Heart left ventricle (tissue), 16 donors: ENCODE results near the gene TNRC6C. TPM values are rescaled to one million over a fixed set of nuclear protein-coding genes. Genes with fewer than 3 reads are reported as not detected.

Source experiments
- ATAC-seq, 4 donors: fragments of 200-7000 bp; cut with Tn5 transposase; one replicate each; pipeline ENCODE4 v1.9.1; 2020 to 2022; ENCODE audit warnings: moderate library complexity in 4 of 4, mild to moderate bottlenecking in 3 of 4, moderate number of reproducible peaks in 1 of 4
- DNase-seq, 5 donors: peaks; one replicate each; pipeline ENCODE4 v3.0.0-alpha.2; 2020
- H3K27ac ChIP-seq, 12 donors: fragments of 200-600 bp; sonication (generic) in 4 of 12; one replicate each; pipeline versions ENCODE4 v1.5.0 to v1.8.0; 2016 to 2022; ENCODE audit warnings: mild to moderate bottlenecking in 2 of 12
- H3K27me3 ChIP-seq, 9 donors: fragments of 200-600 bp; sonication (generic) in 2 of 9; one replicate each; pipeline versions ENCODE4 v1.5.1 to v1.8.0; 2016 to 2022; ENCODE audit warnings: mild to moderate bottlenecking in 3 of 9
- H3K36me3 ChIP-seq, 9 donors: fragments of 200-600 bp; sonication (generic) in 2 of 9; one replicate each; pipeline versions ENCODE4 v1.5.0 to v1.8.0; 2018 to 2022; ENCODE audit warnings: mild to moderate bottlenecking in 2 of 9
- H3K4me1 ChIP-seq, 12 donors: fragments of 200-600 bp; sonication (generic) in 4 of 12; one replicate each; pipeline versions ENCODE4 v1.5.0 to v1.8.0; 2016 to 2022; ENCODE audit warnings: mild to moderate bottlenecking in 3 of 12
- H3K4me3 ChIP-seq, 12 donors: fragments of 200-600 bp; sonication (generic) in 4 of 12; one replicate each; pipeline versions ENCODE4 v1.5.0 to v1.8.0; 2017 to 2022; ENCODE audit warnings: mild to moderate bottlenecking in 9 of 12, moderate library complexity in 4 of 12
- H3K9me3 ChIP-seq, 12 donors: fragments of 200-600 bp; sonication (generic) in 4 of 12; one replicate each; pipeline versions ENCODE4 v1.5.0 to v1.8.0; 2016 to 2022; ENCODE audit warnings: mild to moderate bottlenecking in 1 of 12
- POLR2A ChIP-seq, 2 donors: fragments of 450-650 bp; IDR thresholded peaks; one replicate each; pipeline ENCODE4 v1.6.1; 2017; ENCODE audit warnings: antibody characterized with exemption in 2 of 2, mild to moderate bottlenecking in 2 of 2, moderate library complexity in 2 of 2
- WGBS, 4 donors: extraction: QIAGEN DNeasy Blood & Tissue Kit in 2 of 4; methylation state at CpG; one replicate each; pipeline versions ENCODE4 v1.1.5 to v1.1.7; 2013 to 2018; 5-methylcytosine and 5-hydroxymethylcytosine counted together
- intact Hi-C, 10 donors: fragments of 100-400 bp; cut with DNase I; formaldehyde crosslinking; loops; one replicate each; pipeline versions ENCODE4 v1.11.1 to v1.14.2; 2022
- polyA plus RNA-seq, 2 donors: library from polyadenylated mRNA; stranded (reverse); fragments of 200-250 nt; gene quantifications; one replicate each; pipeline ENCODE4 v1.2.3, GENCODE V29; 2013
- total RNA-seq, 9 donors: library from RNA; depleted of rRNA in 2 of 9; stranded (reverse); fragments of >200 nt in 2 of 9; fragmentation: NEBNext Ultra II Directional in 3 of 9; extraction: Animal tissue kit (Norgen Biotek cat#: 25700) in 3 of 9; gene quantifications; one replicate each; pipeline versions ENCODE4 v1.1.0 to v1.2.4, GENCODE V29; 2016 to 2023
- TF ChIP-seq, protein P1 (sequence below), 12 donors: fragments of 200-600 bp; sonication (generic) in 4 of 12; IDR thresholded peaks; one replicate each; pipeline versions ENCODE4 v1.5.0 to v1.8.0; 2018 to 2022; ENCODE audit warnings: antibody characterized with exemption in 12 of 12, mild to moderate bottlenecking in 5 of 12
- donor health status: ischemic (EF 13 %, LVEDD 7.1; RV severe dilation, severe dysfunction).
- donor health status: healthy with polysubstance abuse.
- donor health status: DM: no; HTN: yes; CAD: no.
- donor health status: DM: no; HTN: no; CAD: no.
- donor health status: ischemic (EF 25% LVEDD 6.9; RV normal size, moderate dysfunction).
- donor health status: ischemic (EF 25% LVEDD 5.7; RV mildly dilated, moderate dysfunction).
- donor health status: healthy.
- donor health status: DM: yes; HTN: yes; CAD: no.
- donor health status: ischemic (EF 35%, LVEDD 5.7; RV mildly dilated, moderate dysfunction).
- donor health status: nonischemic (EF 11% LVEDD 7.7; RV severe dilation, severe dysfunction).
- donor health status: DM: yes; HTN: yes; CAD: no.
- donor health status: PGD.
- donor health status: ischemic (EF 29% LVEDD 5.4; RV normal size, mild dysfunction).
- donor health status: nonischemic (EF 23%, LVEDD 6.1; RV moderate dilation, normal function).

Gene TNRC6C
- total and polyA plus RNA-seq, 11 donors = 7.7 to 24.7 (median 19.0) TPM

DNA sequence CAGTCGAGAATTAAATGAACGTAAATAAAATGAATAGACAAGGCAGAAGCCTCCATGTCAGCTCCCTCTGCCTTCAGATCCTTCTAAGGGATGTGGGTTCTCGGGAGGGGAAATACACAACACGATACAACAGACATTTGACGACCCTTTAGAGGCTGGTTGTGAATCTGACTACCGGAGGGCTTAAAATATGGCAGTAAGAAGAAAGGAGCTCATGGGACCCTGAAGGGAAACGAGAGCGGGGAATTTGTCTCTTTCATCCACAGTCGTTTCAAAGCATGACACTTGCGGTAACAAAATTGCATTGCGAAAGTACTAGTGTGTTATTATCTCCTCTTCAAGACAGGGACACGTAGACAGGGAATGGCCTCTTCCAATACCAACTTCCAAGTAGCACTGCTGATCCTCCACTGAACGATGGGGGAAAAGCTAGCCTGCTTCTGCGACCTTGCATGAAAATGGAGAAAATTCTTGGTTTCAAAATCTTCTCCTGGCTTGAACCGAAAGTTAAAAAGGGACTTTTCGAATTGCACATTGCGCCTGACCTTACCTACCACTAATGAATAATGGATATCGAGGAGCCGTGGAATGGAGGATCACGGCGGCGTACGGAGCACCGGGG lies 1.2 kb upstream of the TNRC6C start:
- intact Hi-C loops = loop anchor here in 6 of 10 donors (5.0 to 10.0 kb wide), 8 partner anchors 40 to 415 kb away; no protein-coding TSS in a partner anchor
- Histone ChIP-seq H3K9me3 (no peaks in the 10 kb centered on the region), H3K4me1 (peaks cover 6 to 42% (median 27%) of the 10 kb centered on the region in 12 donors), H3K27ac (peak overlapping the region in 11 of 12 donors; percentile 69 to 92 (median 84)), H3K27me3 (peaks cover 0 to 17% (median 0%) of the 10 kb centered on the region in 9 donors), H3K36me3 (no peaks in the 10 kb centered on the region), H3K4me3 (peak overlapping the region; percentile 55 to 95 (median 79))
- ATAC-seq = no peak
- DNase-seq = no peak
- TF ChIP-seq, protein P1, sequence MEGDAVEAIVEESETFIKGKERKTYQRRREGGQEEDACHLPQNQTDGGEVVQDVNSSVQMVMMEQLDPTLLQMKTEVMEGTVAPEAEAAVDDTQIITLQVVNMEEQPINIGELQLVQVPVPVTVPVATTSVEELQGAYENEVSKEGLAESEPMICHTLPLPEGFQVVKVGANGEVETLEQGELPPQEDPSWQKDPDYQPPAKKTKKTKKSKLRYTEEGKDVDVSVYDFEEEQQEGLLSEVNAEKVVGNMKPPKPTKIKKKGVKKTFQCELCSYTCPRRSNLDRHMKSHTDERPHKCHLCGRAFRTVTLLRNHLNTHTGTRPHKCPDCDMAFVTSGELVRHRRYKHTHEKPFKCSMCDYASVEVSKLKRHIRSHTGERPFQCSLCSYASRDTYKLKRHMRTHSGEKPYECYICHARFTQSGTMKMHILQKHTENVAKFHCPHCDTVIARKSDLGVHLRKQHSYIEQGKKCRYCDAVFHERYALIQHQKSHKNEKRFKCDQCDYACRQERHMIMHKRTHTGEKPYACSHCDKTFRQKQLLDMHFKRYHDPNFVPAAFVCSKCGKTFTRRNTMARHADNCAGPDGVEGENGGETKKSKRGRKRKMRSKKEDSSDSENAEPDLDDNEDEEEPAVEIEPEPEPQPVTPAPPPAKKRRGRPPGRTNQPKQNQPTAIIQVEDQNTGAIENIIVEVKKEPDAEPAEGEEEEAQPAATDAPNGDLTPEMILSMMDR (IDR thresholded peaks at IDR 0.05) = no peak
- no peak for TF ChIP-seq POLR2A (IDR thresholded peaks at IDR 0.05)
- 26 to 34% (median 30%) methylated on average over 24 of the region's 24 CpGs for WGBS, 4 donors

DNA sequence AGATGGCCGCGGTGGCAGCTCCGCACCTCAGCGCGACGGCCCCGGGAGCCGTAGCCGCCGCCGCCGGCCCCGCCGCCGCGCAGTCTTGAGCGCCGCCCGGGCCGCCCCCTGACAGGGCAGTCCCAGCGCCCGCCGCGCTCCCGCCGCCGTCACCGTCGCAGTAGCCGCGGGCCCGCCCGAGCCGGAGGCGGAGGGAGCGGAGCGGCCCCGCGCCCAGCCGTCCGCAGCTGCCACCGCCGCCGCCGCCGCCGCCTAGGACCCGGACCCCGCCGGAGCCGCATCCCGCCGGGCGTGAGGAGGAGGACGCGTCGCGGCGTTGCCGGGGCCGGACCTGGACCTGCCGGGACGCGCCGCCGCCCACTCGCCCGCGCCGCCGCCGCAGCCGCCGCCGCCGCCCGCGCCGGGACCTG lies 218 bp downstream of the TNRC6C start:
- no peak for TF ChIP-seq POLR2A (IDR thresholded peaks at IDR 0.05)
- TF ChIP-seq, protein P1 (IDR thresholded peaks at IDR 0.05) = peak in 2 of 12 donors; percentile 1 to 34
- Histone ChIP-seq H3K4me3 (peak overlapping the region in 11 of 12 donors; percentile 66 to 95 (median 79)), H3K9me3 (no peaks in the 10 kb centered on the region), H3K4me1 (peaks cover 6 to 56% (median 34%) of the 10 kb centered on the region in 12 donors), H3K27ac (peak overlapping the region; percentile 71 to 96 (median 85)), H3K36me3 (no peaks in the 10 kb centered on the region), H3K27me3 (peaks cover 0 to 10% (median 0%) of the 10 kb centered on the region in 9 donors)
- ATAC-seq = no peak
- intact Hi-C loops = loop anchor here in 6 of 10 donors (2.0 to 10.0 kb wide), 11 partner anchors 39 to 416 kb away; no protein-coding TSS in a partner anchor
- DNase-seq = no peak
- 0 to 1% (median 1%) methylated on average over 22 to 79 of the region's 79 CpGs for WGBS, 4 donors

DNA sequence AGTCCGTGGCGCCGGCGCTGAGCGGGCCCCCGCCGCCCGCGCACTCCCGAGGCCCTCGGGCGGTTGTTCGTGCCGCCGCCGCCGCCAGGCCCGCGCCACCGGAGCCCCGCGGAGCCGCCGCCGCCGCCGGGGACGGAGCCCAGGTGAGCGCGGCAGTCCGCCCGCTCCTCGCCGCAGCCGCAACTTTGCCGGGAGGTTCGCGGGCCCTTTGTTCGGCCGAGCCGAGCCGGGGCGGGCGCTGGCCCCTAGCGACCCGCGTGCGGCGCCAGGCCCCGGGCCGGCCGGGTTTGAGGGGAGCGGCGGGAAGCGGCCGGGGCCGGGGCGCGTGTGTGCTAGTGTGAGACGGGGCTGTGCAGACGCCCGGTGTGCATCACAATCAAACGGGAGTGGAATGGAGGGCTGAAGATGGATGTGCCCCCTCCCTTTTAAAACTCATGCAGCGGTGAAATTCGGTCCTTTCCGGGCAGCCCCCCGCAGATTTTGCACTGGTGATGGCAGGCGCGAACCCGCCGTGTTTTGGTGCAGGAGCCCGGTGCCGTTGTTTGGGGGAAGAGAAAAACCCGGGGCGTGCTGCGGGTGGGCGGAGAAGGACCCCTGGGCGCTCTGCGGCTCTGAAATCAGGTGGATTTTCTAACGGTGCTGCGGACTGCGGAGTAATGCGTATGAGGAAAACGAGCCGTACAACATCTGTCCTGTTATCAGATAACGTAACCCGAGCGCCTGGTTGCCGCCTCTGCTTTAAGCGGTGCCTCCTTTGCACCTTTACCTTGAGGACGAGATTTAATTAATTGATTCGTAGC lies 823 bp downstream of the TNRC6C start:
- H3K36me3 ChIP-seq = no peaks in the 10 kb centered on the region
- DNase-seq (peak in 3 of 5 donors; percentile 13 to 70 (median 39)), ATAC-seq (no peak)
- intact Hi-C loops = loop anchor here in 6 of 10 donors (2.0 to 10.0 kb wide), 11 partner anchors 38 to 417 kb away; no protein-coding TSS in a partner anchor
- peak overlapping the region; percentile 61 to 95 (median 76) for H3K4me3 ChIP-seq
- TF ChIP-seq POLR2A (IDR thresholded peaks at IDR 0.05) = no peak
- TF ChIP-seq, protein P1 (IDR thresholded peaks at IDR 0.05) = no peak
- peaks cover 6 to 62% (median 40%) of the 10 kb centered on the region in 12 donors for H3K4me1 ChIP-seq
- H3K27me3 ChIP-seq = peaks cover 0 to 8% (median 0%) of the 10 kb centered on the region in 9 donors
- whole genome bisulfite sequencing, 4 donors = 1 to 6% (median 1%) methylated on average over 35 to 92 of the region's 92 CpGs
- H3K27ac ChIP-seq = peak overlapping the region in 11 of 12 donors; percentile 47 to 96 (median 85)
- no peaks in the 10 kb centered on the region for H3K9me3 ChIP-seq
